ENCODE data around the gene UQCC2.

Gene UQCC2

DNA sequence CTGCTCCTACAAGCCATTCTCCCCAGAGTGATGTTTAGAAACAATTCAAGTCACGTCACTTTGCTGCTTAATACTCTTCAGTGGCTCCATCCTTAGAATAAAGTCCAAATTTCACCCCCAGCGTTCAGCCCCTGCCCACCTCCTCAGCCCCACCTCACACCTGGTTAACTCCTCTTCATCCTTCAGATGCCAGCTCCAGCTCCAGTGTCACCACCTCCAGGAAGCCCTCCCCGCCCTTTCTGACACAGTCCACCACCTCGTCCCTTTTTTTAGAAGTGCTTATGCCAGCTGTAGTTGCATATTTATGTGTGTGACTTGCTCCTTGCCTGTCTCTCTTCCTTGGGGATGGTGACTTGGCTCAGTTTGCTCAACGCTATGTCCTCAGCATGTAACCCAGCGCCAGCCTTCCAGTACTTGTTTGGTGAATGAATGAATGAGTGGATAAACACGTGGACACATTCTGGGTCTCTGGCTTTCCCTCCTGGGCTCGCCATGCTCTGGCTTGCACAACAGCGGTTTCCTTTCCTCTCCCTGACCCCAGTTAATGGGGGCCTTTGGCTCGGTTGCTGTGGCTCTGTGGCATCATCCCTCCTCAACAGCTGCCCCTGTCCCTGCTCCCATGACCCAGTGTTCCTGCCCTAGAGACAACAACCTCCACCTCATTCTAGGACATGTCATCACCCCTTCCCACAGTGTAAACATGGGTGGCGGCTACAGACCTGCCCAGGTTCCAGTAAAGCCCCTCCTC is 38.9 kb upstream of the UQCC2 start:
- no peak for ATAC-seq
- no peak for TF ChIP-seq CSRNP3 (CRISPR knock-in tag; IDR thresholded peaks at IDR 0.05)
- peak; percentile 45; the same call in 1 of the 2 replicates for TF ChIP-seq ZFP3 (CRISPR knock-in tag; IDR thresholded peaks at IDR 0.05)

DNA sequence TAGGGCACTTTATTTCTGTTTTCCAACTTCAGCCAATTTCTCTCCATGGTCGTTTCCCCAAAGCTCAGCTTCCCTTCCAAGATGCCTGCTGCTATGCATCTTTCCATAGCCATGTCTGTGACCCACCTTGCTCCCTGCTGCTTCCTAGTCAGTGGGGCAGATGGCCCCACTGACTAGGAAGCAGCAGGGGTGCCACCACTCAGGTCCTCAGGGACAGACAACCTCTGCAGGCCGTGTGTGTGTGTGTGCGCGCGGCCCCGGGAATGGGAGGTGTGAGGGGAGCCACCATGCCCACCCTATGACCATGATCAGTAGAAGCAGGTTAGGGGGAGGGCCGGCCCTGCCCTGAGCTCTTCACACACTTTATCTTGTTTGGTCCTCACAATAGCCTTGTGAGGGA is 37.9 kb upstream of the UQCC2 start:
- ATAC-seq, result no peak
- no peak for TF ChIP-seq BACH2 (CRISPR knock-in tag; IDR thresholded peaks at IDR 0.05; ENCODE audit: borderline replicate concordance)
- TF ChIP-seq CSDC2 (CRISPR knock-in tag; IDR thresholded peaks at IDR 0.05), result no peak
- TF ChIP-seq OSR1 (CRISPR knock-in tag; IDR thresholded peaks at IDR 0.05), result no peak
- TF ChIP-seq ESRRG (CRISPR knock-in tag; IDR thresholded peaks at IDR 0.05), result no peak
- TF ChIP-seq ZC3H10 (CRISPR knock-in tag; IDR thresholded peaks at IDR 0.05), result no peak
- TF ChIP-seq, protein P1, sequence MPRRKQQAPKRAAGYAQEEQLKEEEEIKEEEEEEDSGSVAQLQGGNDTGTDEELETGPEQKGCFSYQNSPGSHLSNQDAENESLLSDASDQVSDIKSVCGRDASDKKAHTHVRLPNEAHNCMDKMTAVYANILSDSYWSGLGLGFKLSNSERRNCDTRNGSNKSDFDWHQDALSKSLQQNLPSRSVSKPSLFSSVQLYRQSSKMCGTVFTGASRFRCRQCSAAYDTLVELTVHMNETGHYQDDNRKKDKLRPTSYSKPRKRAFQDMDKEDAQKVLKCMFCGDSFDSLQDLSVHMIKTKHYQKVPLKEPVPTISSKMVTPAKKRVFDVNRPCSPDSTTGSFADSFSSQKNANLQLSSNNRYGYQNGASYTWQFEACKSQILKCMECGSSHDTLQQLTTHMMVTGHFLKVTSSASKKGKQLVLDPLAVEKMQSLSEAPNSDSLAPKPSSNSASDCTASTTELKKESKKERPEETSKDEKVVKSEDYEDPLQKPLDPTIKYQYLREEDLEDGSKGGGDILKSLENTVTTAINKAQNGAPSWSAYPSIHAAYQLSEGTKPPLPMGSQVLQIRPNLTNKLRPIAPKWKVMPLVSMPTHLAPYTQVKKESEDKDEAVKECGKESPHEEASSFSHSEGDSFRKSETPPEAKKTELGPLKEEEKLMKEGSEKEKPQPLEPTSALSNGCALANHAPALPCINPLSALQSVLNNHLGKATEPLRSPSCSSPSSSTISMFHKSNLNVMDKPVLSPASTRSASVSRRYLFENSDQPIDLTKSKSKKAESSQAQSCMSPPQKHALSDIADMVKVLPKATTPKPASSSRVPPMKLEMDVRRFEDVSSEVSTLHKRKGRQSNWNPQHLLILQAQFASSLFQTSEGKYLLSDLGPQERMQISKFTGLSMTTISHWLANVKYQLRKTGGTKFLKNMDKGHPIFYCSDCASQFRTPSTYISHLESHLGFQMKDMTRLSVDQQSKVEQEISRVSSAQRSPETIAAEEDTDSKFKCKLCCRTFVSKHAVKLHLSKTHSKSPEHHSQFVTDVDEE (CRISPR knock-in tag; IDR thresholded peaks at IDR 0.05), result no peak
- TF ChIP-seq, protein P2, sequence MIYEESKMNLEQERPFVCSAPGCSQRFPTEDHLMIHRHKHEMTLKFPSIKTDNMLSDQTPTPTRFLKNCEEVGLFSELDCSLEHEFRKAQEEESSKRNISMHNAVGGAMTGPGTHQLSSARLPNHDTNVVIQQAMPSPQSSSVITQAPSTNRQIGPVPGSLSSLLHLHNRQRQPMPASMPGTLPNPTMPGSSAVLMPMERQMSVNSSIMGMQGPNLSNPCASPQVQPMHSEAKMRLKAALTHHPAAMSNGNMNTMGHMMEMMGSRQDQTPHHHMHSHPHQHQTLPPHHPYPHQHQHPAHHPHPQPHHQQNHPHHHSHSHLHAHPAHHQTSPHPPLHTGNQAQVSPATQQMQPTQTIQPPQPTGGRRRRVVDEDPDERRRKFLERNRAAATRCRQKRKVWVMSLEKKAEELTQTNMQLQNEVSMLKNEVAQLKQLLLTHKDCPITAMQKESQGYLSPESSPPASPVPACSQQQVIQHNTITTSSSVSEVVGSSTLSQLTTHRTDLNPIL (CRISPR knock-in tag; IDR thresholded peaks at IDR 0.05; ENCODE audit: low read depth), result no peak
- TF ChIP-seq PATZ1 (CRISPR knock-in tag; IDR thresholded peaks at IDR 0.05; ENCODE audit: borderline replicate concordance), result no peak
- TF ChIP-seq ARNTL (CRISPR knock-in tag; IDR thresholded peaks at IDR 0.05; ENCODE audit: borderline replicate concordance, low read depth), result no peak

- no peak for ATAC-seq
- TF ChIP-seq, protein P3, sequence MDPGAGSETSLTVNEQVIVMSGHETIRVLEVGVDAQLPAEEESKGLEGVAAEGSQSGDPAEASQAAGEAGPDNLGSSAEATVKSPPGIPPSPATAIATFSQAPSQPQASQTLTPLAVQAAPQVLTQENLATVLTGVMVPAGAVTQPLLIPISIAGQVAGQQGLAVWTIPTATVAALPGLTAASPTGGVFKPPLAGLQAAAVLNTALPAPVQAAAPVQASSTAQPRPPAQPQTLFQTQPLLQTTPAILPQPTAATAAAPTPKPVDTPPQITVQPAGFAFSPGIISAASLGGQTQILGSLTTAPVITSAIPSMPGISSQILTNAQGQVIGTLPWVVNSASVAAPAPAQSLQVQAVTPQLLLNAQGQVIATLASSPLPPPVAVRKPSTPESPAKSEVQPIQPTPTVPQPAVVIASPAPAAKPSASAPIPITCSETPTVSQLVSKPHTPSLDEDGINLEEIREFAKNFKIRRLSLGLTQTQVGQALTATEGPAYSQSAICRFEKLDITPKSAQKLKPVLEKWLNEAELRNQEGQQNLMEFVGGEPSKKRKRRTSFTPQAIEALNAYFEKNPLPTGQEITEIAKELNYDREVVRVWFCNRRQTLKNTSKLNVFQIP (CRISPR knock-in tag; IDR thresholded peaks at IDR 0.05; ENCODE audit: borderline replicate concordance, low read depth), result no peak
- TF ChIP-seq CSRNP3 (CRISPR knock-in tag; IDR thresholded peaks at IDR 0.05) (no peak), ISL1 (CRISPR knock-in tag; IDR thresholded peaks at IDR 0.05) (no peak), ZFP30 (CRISPR knock-in tag; IDR thresholded peaks at IDR 0.05) (no peak), ZFP3 (CRISPR knock-in tag; IDR thresholded peaks at IDR 0.05) (no peak), ZNF70 (CRISPR knock-in tag; IDR thresholded peaks at IDR 0.05) (no peak), GLIS3 (CRISPR knock-in tag; IDR thresholded peaks at IDR 0.05) (no peak), PPARA (CRISPR knock-in tag; IDR thresholded peaks at IDR 0.05; ENCODE audit: borderline replicate concordance) (no peak), ZNF565 (CRISPR knock-in tag; conservative IDR thresholded peaks at IDR 0.05; ENCODE audit: low read depth) (no peak), ARNTL (CRISPR knock-in tag; IDR thresholded peaks at IDR 0.05; ENCODE audit: borderline replicate concordance, low read depth) (no peak), ZC3H10 (CRISPR knock-in tag; IDR thresholded peaks at IDR 0.05) (no peak), PATZ1 (CRISPR knock-in tag; IDR thresholded peaks at IDR 0.05; ENCODE audit: borderline replicate concordance) (no peak), RARB (CRISPR knock-in tag; IDR thresholded peaks at IDR 0.05) (no peak)
- TF ChIP-seq, protein P2 (CRISPR knock-in tag; IDR thresholded peaks at IDR 0.05; ENCODE audit: low read depth), result no peak
- TF ChIP-seq, protein P1 (CRISPR knock-in tag; IDR thresholded peaks at IDR 0.05), result no peak
Observed at GRCh38 chr6:33748841-33749240, 37.3 kb upstream of the UQCC2 start.
